Measurements from ENCODE around the gene MARVELD1. TPM values are rescaled to one million over a fixed set of nuclear protein-coding genes. Genes with fewer than 3 reads are reported as not detected.

The MARVELD1 gene
- total RNA-seq, 1 donor from 2014 or later: 52.3 TPM

DNA sequence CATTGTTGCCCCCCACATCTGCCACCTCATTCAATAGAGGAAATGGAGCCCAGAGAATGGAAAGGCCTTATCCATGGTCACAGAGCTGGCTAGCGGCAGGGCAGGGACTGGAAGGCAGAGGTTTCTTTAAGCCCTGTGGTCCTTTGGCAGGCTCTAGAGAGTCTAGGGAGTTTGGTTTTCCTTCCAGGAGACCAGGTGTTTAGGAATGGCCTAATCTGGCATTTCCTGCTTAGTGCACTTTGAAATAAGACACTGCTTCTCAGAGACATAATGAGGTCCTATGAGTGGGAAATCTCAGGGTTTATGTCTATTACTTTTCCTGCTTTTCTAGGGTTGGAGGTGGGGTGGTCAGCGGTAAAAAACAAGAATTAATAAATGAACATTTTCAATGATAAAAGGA lies 6.1 kb downstream of the MARVELD1 start:
- Mint-ChIP-seq H3K36me3 (ENCODE audit: low read depth) (peaks cover 3% of the 10 kb centered on the region), H3K9me3 (no peaks in the 10 kb centered on the region), H3K4me3 (no peak overlapping the region), H3K4me1 (peaks cover 49% of the 10 kb centered on the region), H3K27me3 (ENCODE audit: low read depth) (peaks cover 4% of the 10 kb centered on the region), H3K27ac (ENCODE audit: unreplicated experiment) (no peak overlapping the region)
- DNase-seq (ENCODE audit: low read depth, low spot score): no peak
- TF ChIP-seq, protein P1, sequence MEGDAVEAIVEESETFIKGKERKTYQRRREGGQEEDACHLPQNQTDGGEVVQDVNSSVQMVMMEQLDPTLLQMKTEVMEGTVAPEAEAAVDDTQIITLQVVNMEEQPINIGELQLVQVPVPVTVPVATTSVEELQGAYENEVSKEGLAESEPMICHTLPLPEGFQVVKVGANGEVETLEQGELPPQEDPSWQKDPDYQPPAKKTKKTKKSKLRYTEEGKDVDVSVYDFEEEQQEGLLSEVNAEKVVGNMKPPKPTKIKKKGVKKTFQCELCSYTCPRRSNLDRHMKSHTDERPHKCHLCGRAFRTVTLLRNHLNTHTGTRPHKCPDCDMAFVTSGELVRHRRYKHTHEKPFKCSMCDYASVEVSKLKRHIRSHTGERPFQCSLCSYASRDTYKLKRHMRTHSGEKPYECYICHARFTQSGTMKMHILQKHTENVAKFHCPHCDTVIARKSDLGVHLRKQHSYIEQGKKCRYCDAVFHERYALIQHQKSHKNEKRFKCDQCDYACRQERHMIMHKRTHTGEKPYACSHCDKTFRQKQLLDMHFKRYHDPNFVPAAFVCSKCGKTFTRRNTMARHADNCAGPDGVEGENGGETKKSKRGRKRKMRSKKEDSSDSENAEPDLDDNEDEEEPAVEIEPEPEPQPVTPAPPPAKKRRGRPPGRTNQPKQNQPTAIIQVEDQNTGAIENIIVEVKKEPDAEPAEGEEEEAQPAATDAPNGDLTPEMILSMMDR (conservative IDR thresholded peaks at IDR 0.05): no peak

DNA sequence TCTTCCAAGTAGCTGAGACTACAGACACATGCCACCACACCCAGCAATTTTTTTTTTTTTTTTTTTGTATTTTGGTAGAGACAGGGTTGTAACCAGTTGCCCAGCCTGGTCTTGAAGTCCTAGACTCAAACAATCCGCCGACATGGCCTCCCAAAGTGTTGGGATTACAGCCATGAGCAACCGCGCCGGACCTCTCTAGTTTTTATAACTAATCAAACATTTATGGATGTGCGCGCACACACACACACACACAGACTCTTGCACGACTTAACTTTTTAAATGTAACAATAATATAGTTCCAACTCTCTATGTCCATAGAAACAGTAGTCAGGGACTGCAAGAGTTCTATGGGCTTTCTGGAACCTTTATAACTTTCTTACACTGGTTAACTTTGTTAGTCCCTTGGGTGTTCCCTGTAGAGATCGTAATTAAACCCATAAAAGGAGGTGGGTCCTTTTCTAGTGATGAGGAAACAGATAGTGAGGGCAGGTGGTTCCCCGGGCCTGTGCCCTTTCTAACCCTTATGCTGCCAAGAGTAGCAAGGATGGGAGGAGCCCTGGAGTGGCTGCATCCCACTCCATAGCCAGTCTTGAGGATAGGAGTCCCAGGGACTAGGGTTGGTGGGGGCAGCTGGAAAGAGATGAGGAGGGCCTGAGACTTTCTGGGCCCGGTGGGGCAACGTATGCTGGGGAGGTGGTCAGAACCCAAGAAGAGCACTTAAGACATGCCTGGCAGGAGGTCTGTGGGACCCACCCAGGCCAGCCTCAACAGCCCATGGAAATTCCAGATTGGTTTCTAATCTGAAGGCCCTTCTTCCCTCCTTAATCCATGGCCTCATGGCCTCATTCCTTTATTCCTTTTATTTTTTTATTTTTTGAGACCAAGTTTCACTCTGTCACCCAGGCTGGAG lies 8.6 kb downstream of the MARVELD1 start:
- Mint-ChIP-seq H3K4me3 (no peak overlapping the region), H3K27ac (ENCODE audit: unreplicated experiment) (no peak overlapping the region), H3K36me3 (ENCODE audit: low read depth) (peaks cover 3% of the 10 kb centered on the region), H3K4me1 (peaks cover 35% of the 10 kb centered on the region), H3K27me3 (ENCODE audit: low read depth) (no peaks in the 10 kb centered on the region), H3K9me3 (no peaks in the 10 kb centered on the region)
- TF ChIP-seq, protein P1 (conservative IDR thresholded peaks at IDR 0.05): no peak
- DNase-seq (ENCODE audit: low read depth, low spot score): no peak

DNA sequence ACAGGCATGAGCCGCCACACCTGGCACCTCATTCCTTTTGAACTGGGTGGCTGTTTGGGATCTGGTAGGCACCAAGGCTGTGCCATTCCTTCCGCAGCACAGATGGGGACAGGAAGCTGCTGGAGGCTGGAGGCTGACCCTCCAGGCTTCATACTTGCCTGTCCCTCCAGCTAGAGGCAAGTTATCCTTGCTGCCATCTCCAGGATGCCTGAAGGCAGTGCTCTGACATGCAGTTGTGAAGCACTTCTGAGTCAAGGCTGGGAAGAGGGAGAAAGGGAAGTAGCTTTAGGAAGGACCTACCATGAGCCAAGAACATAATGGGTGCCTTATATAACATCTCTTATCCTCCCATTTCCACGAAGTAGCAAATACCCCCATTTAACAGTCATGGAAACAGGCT lies 9.5 kb downstream of the MARVELD1 start:
- Mint-ChIP-seq H3K27me3 (ENCODE audit: low read depth) (no peaks in the 10 kb centered on the region), H3K9me3 (no peaks in the 10 kb centered on the region), H3K4me1 (peaks cover 26% of the 10 kb centered on the region), H3K4me3 (no peak overlapping the region), H3K27ac (ENCODE audit: unreplicated experiment) (no peak overlapping the region), H3K36me3 (ENCODE audit: low read depth) (peaks cover 1% of the 10 kb centered on the region)
- no peak for DNase-seq (ENCODE audit: low read depth, low spot score)
- TF ChIP-seq, protein P1 (conservative IDR thresholded peaks at IDR 0.05): no peak

DNA sequence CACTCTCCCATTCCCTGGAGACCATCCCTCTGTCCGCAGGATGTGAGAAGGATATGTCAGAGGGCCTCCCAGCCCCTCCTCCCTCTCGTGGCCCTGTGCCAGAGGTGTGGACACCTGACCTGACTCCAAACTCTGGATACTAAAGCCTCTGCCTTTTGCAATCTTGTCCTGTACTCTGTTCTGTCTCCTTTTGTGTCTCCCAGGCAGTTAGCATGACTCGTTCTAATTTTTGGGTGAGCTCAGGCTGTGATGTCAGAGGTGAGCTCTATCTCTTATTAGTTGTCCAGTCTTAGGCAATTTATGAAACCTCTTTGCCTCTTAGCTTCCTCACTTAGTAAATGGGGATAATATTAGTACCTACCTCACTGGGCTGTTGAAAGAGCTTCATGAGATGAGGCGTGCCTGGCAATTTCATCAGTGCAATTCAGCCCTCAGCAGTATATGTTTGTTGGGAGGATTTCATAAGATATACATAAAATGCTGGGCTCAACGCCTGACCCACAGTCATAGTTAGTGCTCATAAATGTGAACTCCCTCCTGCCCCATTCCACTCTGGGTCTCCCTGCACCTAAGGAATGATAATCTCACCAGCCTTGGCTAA lies 10.9 kb downstream of the MARVELD1 start:
- Mint-ChIP-seq H3K4me3 (no peak overlapping the region), H3K4me1 (peaks cover 11% of the 10 kb centered on the region)

DNA sequence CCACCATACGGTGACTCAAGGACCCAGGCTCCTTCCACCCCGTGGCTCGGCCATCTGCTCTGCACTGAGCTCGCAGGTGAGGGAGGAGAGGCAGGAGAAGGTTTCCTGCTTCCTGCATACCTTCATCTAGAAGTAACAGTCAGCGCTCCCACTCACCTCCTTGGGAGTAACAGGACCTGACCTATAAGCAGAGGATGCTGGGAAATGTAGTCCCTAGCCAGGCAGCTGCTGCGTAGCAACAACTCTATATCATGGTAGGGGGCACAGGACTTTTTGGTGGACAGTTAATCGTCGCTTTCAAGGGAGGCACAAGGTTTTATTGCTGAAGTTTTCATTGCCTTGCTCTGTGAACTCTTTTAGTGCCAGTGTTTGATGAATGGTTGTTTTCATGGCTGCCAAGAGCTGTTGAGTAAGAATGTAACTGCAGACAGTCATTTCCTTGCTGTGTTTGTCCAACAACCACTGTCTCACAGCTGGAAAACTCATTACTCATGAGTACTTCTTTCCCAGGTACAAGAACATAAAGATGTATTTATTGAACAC lies 13.2 kb downstream of the MARVELD1 start:
- Mint-ChIP-seq H3K27ac (ENCODE audit: unreplicated experiment) (no peak overlapping the region), H3K4me1 (peaks cover 9% of the 10 kb centered on the region), H3K27me3 (ENCODE audit: low read depth) (no peaks in the 10 kb centered on the region), H3K36me3 (ENCODE audit: low read depth) (no peaks in the 10 kb centered on the region), H3K9me3 (no peaks in the 10 kb centered on the region), H3K4me3 (no peak overlapping the region)
- TF ChIP-seq, protein P1 (conservative IDR thresholded peaks at IDR 0.05): no peak
- no peak for DNase-seq (ENCODE audit: low read depth, low spot score)

More for the DNA sequence above, 10.9 kb downstream of the MARVELD1 start:
- no peaks in the 10 kb centered on the region for H3K9me3 Mint-ChIP-seq
- TF ChIP-seq, protein P1 (conservative IDR thresholded peaks at IDR 0.05): no peak
- H3K36me3 Mint-ChIP-seq (ENCODE audit: low read depth): no peaks in the 10 kb centered on the region
- DNase-seq (ENCODE audit: low read depth, low spot score): no peak
- H3K27me3 Mint-ChIP-seq (ENCODE audit: low read depth): no peaks in the 10 kb centered on the region
- H3K27ac Mint-ChIP-seq (ENCODE audit: unreplicated experiment): no peak overlapping the region

All from neural crest cell (in vitro differentiated cells).